Tongue (tissue), 2 donors: ENCODE data around the gene VPS9D1. TPM values are rescaled to one million over a fixed set of nuclear protein-coding genes. Genes with fewer than 3 reads are reported as not detected.

Experiments used
- DNase-seq: peaks from one replicate; pipeline ENCODE4 v3.0.0-alpha.2; 2015
- total RNA-seq: library from RNA; depleted of rRNA; stranded (reverse); fragments of >200 nt; gene quantifications from one replicate; pipeline ENCODE4 v1.2.3, GENCODE V29; 2014

VPS9D1 gene
- total RNA-seq = 10.1 TPM

- peak; percentile 91 for DNase-seq
Measured at GRCh38 chr16:89720813-89721545, at the start of gene VPS9D1, which contains the start of gene ZNF276. TSS of gene VPS9D1 (minus strand) at chr16:89720898. CDS start at chr16:89720861, 37 bp downstream. TSS of gene ZNF276 (plus strand) at chr16:89721537. CDS start at chr16:89721641, 104 bp downstream.

- DNase-seq = no peak
Measured at GRCh38 chr16:89770367-89770766, 49.7 kb upstream of the VPS9D1 start.

DNA sequence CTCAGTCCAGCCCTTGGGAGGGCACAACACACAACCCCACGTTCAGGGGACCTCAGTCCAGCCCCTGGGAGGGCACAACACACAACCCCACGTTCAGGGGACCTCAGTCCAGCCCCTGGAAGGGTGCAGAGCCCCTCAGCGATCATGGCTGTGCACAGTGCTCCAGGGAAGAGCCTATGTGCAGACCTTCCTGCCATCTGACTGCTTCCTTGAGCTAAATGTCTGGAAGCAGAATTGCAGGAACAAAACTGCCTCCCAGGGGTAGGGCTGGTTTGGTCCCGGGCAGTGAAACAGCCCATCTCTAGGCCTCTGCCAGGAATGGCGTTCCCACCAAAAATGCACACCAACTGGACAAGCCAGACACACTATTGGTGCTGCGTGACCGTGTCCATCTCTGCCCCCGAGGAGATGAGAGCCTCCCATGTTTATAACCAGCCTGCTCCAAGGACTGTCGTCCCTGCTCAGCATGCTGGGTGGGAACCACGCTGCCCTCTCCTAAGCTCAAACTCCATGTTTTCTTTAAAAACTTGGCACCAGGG lies 44.7 kb upstream of the VPS9D1 start:
- no peak for DNase-seq

DNA sequence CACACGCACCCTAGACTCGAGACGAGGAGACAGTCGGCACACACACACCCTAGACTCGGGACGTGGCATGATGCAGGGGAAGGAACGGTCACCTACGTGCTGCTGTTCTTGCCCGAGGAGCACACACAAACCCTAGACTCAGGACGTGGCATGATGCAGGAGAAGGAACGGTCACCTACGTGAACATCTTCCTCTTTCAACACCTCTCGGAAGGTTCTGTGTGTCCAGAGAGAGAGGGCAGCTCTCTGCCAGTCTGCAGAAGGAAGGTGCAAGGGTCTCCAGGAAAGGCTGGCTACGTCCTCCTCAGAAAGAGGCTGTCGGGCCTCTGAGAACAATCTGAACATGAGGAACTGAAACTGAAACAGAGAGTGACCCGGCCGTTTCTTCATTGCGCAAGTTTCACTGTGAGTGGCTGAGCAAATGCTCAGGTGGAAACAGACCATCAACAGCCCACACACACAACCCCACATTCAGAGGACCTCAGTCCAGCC lies 44.1 kb upstream of the VPS9D1 start:
- DNase-seq = peak; percentile 9

GRCh38 chr16:89761304-89761922 lies 40.7 kb upstream of the VPS9D1 start:
- no peak for DNase-seq

- DNase-seq = no peak
Measured at GRCh38 chr16:89759746-89760340, 39.1 kb upstream of the VPS9D1 start.

DNA sequence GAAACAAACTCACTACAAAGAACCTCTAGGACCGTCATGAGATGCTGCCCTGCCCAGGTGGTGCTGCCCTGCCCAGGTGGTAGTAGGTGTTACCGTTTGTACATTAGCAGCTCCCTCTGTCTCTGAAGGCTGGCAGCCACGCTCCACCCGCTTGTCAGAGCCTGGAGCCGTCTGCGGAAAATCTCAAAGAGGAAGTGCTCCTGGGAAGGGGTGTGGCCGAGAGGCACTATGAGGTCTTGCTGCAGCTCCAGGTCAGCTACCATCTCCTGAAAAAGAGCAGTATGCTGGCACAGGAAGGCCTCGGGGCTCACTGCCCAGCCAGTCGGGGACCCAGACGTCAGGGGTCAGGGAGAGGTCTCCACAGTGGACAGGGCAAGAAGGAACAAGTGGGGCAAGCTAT lies 28.9 kb upstream of the VPS9D1 start:
- DNase-seq = no peak

DNA sequence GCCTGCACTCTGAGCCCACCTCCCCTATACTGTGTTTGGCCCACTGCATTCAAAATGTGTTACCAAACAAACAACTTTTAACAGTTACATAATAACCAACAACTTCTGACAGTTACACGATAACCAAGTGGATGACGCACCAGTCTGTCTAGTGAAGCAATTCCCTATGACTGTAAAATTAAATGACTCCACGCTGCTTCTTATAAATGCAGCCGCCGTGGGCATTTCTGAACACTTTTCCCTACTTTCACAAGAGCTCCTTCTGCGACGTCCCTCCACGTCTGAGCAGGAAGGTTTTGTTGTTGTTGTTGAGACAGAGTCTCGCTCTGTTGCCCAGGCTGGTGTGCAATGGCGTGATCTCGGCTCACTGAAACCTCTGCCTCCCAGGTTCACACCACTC lies 28.2 kb upstream of the VPS9D1 start:
- no peak for DNase-seq

DNA sequence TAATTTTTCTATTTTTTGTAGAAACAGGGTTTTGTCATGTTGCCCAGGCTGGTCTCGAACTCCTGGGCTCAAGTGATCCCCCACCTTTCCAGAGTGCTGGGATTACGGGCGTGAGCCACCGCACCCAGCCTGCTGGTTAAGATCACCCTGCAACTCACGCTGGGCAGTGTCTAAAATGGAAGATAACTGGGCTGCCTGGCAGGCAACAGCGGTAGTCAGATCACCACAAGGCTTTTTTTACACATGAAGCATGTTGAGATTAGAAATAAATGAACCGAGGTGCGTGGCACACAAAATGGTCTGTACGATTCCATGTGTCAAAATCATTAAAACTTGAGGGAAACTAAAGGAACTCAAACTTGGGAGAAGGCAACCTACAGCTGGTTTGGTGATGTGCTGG lies 27.4 kb upstream of the VPS9D1 start:
- DNase-seq = no peak

GRCh38 chr16:89746043-89746442 lies 25.3 kb upstream of the VPS9D1 start:
- no peak for DNase-seq

GRCh38 chr16:89744813-89745212 lies 24.1 kb upstream of the VPS9D1 start:
- DNase-seq = no peak

- no peak for DNase-seq
Measured at GRCh38 chr16:89742948-89743347, 22.2 kb upstream of the VPS9D1 start.

GRCh38 chr16:89741342-89742014 lies 20.8 kb upstream of the VPS9D1 start:
- DNase-seq = no peak

GRCh38 chr16:89739383-89739782 lies 18.7 kb upstream of the VPS9D1 start:
- DNase-seq = no peak

GRCh38 chr16:89738538-89739317 lies 18.0 kb upstream of the VPS9D1 start:
- DNase-seq = no peak

GRCh38 chr16:89738072-89738377 lies 17.3 kb upstream of the VPS9D1 start:
- DNase-seq = no peak

- no peak for DNase-seq
Measured at GRCh38 chr16:89737341-89738071, 16.8 kb upstream of the VPS9D1 start.

DNA sequence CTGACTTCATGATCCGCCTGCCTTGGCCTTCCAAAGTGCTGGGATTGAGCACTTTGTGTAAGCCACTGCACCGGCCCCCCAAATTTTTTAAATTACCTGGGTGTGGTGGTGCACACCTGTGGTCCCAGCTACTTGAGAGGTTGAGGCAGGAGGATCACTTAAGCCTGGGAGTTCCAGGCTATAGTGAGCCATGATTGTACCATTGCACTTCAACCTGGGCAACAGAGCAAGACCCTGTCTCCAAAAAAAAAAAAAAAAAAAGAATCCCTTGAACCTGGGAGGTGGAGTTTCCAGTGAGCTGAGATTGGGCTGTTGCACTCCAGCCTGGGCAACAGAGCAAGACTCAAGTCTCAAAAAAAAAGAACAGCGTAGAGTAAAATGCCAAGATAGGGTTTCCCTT lies 15.9 kb upstream of the VPS9D1 start:
- DNase-seq = no peak

GRCh38 chr16:89733792-89734191 lies 13.1 kb upstream of the VPS9D1 start:
- no peak for DNase-seq

DNA sequence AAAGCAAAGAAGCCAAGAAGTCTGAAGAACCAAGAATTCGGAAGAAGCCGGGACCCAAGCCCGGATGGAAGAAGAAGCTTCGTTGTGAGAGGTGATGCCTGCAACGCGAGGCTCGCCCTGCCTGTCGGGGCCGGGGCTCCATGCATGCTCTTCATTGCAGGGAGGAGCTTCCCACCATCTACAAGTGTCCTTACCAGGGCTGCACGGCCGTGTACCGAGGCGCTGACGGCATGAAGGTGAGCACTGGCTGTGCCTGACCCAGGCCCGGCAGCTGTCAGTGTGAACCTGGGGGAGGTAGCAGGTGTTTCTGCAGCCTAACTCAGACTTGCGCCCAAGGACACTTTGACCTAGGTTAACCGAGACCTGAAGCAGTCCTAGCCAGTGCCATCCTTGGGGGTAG lies 12.6 kb upstream of the VPS9D1 start:
- DNase-seq = no peak

DNA sequence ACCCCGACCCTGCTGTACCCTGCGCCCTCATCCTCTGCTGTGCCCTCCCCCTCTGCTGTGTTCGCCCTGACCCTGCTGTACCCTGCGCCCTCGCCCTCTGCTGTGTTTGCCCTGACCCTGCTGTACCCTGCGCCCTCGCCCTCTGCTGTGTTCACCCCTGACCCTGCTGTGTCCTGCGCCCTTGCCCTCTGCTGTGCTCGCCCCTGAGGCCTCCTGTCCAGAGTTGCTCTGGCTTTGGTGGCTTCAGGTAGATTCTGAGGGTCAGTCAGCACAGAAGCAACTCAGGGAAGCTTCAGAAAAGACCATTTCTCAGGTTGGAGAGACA lies 12.2 kb upstream of the VPS9D1 start:
- DNase-seq = no peak
